Measurements from ENCODE around the gene OCA2.

DNA sequence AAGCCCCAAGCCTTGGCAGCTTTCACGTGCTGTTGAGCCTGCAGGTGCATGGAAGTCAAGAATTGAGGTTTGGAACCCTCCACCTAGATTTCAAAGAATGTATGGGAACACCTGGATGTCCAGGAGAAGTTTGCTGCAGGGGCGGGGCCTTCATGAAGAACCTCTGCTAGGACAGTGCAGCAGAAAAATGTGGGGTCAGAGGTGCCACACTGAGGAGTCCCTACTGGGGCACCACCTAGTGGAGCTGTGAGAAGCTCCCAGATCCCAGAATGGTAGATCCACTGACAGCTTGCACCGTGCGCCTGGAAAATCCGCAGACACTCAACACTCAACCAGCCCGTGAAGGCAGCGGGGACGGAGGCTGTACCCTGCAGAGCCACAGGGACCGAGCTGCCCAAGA is 201.6 kb downstream of the OCA2 start:
- TF ChIP-seq, protein P1, sequence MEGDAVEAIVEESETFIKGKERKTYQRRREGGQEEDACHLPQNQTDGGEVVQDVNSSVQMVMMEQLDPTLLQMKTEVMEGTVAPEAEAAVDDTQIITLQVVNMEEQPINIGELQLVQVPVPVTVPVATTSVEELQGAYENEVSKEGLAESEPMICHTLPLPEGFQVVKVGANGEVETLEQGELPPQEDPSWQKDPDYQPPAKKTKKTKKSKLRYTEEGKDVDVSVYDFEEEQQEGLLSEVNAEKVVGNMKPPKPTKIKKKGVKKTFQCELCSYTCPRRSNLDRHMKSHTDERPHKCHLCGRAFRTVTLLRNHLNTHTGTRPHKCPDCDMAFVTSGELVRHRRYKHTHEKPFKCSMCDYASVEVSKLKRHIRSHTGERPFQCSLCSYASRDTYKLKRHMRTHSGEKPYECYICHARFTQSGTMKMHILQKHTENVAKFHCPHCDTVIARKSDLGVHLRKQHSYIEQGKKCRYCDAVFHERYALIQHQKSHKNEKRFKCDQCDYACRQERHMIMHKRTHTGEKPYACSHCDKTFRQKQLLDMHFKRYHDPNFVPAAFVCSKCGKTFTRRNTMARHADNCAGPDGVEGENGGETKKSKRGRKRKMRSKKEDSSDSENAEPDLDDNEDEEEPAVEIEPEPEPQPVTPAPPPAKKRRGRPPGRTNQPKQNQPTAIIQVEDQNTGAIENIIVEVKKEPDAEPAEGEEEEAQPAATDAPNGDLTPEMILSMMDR (IDR thresholded peaks at IDR 0.05): no peak
- no peak for TF ChIP-seq POLR2A (IDR thresholded peaks at IDR 0.05)

Measured in heart left ventricle (tissue), 13 donors.